NB4 (cell line): ENCODE results near the gene TNFRSF25.

Experiments
- MYC ChIP-seq: IDR thresholded peaks from 2 replicates; pipeline ENCODE4 v1.6.1; 2011; ENCODE audit warnings: low read depth, low read length
- POLR2A ChIP-seq: IDR thresholded peaks from 2 replicates; pipeline ENCODE4 v1.6.1; 2011; ENCODE audit warnings: mild to moderate bottlenecking; ENCODE audit not compliant: insufficient read length; ENCODE audit errors: extremely low read depth
- TF ChIP-seq, protein P1 (sequence below): IDR thresholded peaks from one replicate; pipeline ENCODE4 v1.5.1; 2012; ENCODE audit warnings: low read depth, low read length
- TF ChIP-seq, protein P2 (sequence below): IDR thresholded peaks from 2 replicates; pipeline ENCODE4 v1.6.1; 2011; ENCODE audit warnings: low read depth, low read length

DNA sequence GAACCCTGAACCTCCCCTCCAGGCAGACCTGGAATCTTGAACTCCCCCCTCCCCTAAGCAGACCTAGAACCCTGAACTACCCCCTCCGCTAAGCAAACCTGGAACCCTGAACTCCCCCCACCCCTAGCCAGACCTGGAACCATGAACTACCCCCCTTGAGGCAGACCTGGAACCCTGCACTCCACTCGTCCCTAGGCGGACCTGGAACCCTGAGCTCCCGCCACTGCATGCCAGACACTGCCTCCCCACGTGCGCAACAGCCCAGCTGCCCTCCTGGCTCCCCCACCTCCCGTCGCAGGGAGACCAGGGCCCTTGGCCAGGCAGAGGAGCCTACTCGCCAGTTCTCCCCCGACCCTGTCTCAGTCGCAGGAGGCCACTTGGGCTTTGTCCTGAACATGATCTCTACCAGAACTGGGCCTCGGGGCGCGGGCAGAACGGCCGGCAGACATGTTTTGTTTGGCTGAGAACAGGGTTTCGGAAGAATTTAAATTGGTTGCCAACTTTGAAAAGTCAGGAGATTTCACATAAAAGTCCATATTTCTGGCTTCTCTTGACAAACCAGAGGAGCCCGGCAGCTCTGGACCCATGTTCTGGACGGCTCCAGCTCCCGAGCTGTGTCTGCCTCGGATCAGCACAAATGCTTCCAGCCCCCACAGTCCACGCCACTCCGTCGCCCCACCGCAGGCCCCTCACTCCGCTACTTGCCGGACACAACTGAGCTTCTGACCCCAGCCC is 34.7 kb upstream of the TNFRSF25 start:
- TF ChIP-seq POLR2A (no peak), MYC (no peak)
- TF ChIP-seq, protein P1, sequence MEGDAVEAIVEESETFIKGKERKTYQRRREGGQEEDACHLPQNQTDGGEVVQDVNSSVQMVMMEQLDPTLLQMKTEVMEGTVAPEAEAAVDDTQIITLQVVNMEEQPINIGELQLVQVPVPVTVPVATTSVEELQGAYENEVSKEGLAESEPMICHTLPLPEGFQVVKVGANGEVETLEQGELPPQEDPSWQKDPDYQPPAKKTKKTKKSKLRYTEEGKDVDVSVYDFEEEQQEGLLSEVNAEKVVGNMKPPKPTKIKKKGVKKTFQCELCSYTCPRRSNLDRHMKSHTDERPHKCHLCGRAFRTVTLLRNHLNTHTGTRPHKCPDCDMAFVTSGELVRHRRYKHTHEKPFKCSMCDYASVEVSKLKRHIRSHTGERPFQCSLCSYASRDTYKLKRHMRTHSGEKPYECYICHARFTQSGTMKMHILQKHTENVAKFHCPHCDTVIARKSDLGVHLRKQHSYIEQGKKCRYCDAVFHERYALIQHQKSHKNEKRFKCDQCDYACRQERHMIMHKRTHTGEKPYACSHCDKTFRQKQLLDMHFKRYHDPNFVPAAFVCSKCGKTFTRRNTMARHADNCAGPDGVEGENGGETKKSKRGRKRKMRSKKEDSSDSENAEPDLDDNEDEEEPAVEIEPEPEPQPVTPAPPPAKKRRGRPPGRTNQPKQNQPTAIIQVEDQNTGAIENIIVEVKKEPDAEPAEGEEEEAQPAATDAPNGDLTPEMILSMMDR: no peak
- TF ChIP-seq, protein P2, sequence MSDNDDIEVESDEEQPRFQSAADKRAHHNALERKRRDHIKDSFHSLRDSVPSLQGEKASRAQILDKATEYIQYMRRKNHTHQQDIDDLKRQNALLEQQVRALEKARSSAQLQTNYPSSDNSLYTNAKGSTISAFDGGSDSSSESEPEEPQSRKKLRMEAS: no peak
